ENCODE data around the gene DNAJA2. TPM values are rescaled to one million over a fixed set of nuclear protein-coding genes. Genes with fewer than 3 reads are reported as not detected.

DNAJA2 gene
- total RNA-seq, 1 experiment from 2014 or later = 85.2 TPM

- BruUV-seq (replicated peaks) = TSS peak; percentile 10
- DNase-seq (ENCODE audit: low spot score) = no peak
- intact Hi-C loops (cut with micrococcal nuclease; ENCODE audit: unreplicated experiment) = no loop called here
Observed at GRCh38 chr16:46911038-46911437, 62.4 kb downstream of the DNAJA2 start.

DNA sequence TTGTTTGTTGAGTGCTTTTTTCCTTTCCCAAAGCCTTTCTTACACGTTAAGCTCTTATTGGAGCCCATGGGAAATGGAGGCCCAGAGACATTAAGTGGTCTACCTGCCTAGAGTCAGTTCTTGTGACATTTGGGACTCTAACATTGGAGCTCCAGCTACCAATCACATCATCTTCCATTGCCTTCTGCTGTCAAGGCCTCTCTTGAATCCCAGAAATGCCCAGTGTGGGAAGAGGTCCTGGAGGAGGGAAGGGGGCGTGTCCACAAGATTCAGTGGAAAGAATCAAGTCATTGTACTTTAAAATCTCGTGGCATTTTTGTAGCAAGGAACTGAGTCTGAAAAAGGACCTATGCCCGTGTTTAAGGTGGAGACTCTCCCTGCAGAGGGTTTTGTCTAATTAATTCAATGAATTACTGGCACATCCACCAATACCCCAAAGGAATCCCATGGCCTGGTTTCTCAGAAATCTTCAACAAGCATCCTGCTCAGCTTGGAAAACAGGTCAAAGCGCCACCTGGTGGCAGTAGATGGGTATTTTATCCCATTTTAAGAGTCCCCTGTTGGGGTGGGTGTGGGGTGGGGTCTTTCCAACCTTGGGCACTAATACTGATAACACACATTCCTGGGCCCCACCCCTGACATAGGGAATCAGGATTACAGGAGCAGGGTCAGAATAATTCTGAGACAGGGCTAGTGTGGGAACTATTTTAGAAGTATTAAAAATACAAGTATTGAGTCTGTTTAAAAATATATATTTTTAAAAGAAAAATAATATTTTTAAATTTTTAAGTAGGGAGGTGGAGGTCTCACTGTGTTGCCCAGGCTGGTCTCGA is 64.7 kb downstream of the DNAJA2 start:
- intact Hi-C loops (cut with micrococcal nuclease; ENCODE audit: unreplicated experiment) = loop anchor here (1.0 kb wide), 2 partner anchors 54 to 235 kb away; no protein-coding TSS in a partner anchor
- Histone ChIP-seq H3K9me3 (ENCODE audit: low read depth, low read length, poor library complexity, severe bottlenecking) (no peaks in the 10 kb centered on the region), H3K27ac (ENCODE audit: low read depth, low read length, poor library complexity, severe bottlenecking) (no peak overlapping the region), H3K36me3 (ENCODE audit: insufficient read depth, low read length, poor library complexity, severe bottlenecking) (peaks cover 16% of the 10 kb centered on the region), H3K27me3 (replicated peaks; ENCODE audit: insufficient read depth, low read depth, low read length, poor library complexity) (no peaks in the 10 kb centered on the region), H3K4me3 (ENCODE audit: low read depth, low read length, poor library complexity, severe bottlenecking) (no peak overlapping the region), H3K4me1 (ENCODE audit: insufficient read depth, low read length, poor library complexity, severe bottlenecking) (no peaks in the 10 kb centered on the region)
- no TSS peak for BruUV-seq (replicated peaks)
- ChIA-PET CTCF (interaction anchor here (0.5 to 2.3 kb wide), 11 partner anchors 8 to 136 kb away, joined by 3 to 41 read pairs (median 7); no protein-coding TSS in a partner anchor), POLR2A (ENCODE audit: low non-redundant PET) (no interaction called here)
- TF ChIP-seq EZH2 (IDR thresholded peaks at IDR 0.05; ENCODE audit: borderline replicate concordance, low read depth, low read length, poor library complexity, severe bottlenecking) = no peak
- TF ChIP-seq, protein P1, sequence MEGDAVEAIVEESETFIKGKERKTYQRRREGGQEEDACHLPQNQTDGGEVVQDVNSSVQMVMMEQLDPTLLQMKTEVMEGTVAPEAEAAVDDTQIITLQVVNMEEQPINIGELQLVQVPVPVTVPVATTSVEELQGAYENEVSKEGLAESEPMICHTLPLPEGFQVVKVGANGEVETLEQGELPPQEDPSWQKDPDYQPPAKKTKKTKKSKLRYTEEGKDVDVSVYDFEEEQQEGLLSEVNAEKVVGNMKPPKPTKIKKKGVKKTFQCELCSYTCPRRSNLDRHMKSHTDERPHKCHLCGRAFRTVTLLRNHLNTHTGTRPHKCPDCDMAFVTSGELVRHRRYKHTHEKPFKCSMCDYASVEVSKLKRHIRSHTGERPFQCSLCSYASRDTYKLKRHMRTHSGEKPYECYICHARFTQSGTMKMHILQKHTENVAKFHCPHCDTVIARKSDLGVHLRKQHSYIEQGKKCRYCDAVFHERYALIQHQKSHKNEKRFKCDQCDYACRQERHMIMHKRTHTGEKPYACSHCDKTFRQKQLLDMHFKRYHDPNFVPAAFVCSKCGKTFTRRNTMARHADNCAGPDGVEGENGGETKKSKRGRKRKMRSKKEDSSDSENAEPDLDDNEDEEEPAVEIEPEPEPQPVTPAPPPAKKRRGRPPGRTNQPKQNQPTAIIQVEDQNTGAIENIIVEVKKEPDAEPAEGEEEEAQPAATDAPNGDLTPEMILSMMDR (conservative IDR thresholded peaks at IDR 0.05; ENCODE audit: low read depth, low read length) = peak; percentile 69
- DNase-seq (ENCODE audit: low spot score) = peak; percentile 80

More at GRCh38 chr16:46911038-46911437, 62.4 kb downstream of the DNAJA2 start:
- TF ChIP-seq, protein P1 (conservative IDR thresholded peaks at IDR 0.05; ENCODE audit: low read depth, low read length) = no peak
- no peak for TF ChIP-seq EZH2 (IDR thresholded peaks at IDR 0.05; ENCODE audit: borderline replicate concordance, low read depth, low read length, poor library complexity, severe bottlenecking)
- Histone ChIP-seq H3K36me3 (ENCODE audit: insufficient read depth, low read length, poor library complexity, severe bottlenecking) (peaks cover 16% of the 10 kb centered on the region), H3K9me3 (ENCODE audit: low read depth, low read length, poor library complexity, severe bottlenecking) (no peaks in the 10 kb centered on the region), H3K27me3 (replicated peaks; ENCODE audit: insufficient read depth, low read depth, low read length, poor library complexity) (no peaks in the 10 kb centered on the region), H3K4me1 (ENCODE audit: insufficient read depth, low read length, poor library complexity, severe bottlenecking) (no peaks in the 10 kb centered on the region), H3K27ac (ENCODE audit: low read depth, low read length, poor library complexity, severe bottlenecking) (no peak overlapping the region), H3K4me3 (ENCODE audit: low read depth, low read length, poor library complexity, severe bottlenecking) (no peak overlapping the region)
- CTCF ChIA-PET = interaction anchor here (1.1 kb wide), 1 partner anchor 53 kb away, joined by 3 read pairs; no protein-coding TSS in a partner anchor
- POLR2A ChIA-PET (ENCODE audit: low non-redundant PET) = interaction anchor here (0.6 kb wide), 1 partner anchor 9 kb away, joined by 3 read pairs; no protein-coding TSS in a partner anchor

DNA sequence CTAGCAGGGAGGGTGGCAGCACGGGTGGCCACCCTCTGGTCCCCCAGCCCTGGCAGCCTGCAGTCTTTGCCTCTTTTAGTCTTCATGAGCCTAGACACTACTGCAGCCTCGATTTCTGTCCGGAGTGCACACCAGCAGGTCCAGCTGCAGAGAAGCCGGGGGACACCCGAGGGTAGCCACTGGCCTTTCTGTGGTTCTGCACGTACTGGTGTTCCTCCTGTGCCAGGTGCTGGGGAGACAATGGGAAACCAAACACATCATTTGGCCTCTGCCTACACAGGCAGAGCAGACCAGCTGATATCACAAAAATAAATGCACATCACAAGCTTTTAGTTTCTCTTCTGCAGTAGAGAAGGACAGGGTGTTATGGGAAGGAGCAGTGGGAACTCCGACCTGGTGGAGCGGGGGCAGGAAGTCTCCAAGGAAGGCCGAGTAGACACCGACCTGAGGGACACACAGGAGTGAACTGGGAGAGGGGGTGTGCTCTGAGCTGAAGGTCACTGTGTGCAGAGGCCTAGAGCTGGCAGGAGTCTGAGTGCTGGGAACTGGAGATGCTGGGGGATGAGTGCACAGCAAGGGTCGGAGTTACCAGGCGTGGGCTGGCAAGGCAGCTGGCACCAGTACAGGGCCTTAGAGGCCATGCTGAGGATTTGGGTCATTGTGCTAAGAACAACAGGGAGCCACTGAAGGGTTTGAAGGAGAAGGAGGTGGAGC is 66.3 kb downstream of the DNAJA2 start:
- intact Hi-C loops (cut with micrococcal nuclease; ENCODE audit: unreplicated experiment) = no loop called here
- Histone ChIP-seq H3K36me3 (ENCODE audit: insufficient read depth, low read length, poor library complexity, severe bottlenecking) (peaks cover 16% of the 10 kb centered on the region), H3K27me3 (replicated peaks; ENCODE audit: insufficient read depth, low read depth, low read length, poor library complexity) (no peaks in the 10 kb centered on the region), H3K27ac (ENCODE audit: low read depth, low read length, poor library complexity, severe bottlenecking) (no peak overlapping the region), H3K4me3 (ENCODE audit: low read depth, low read length, poor library complexity, severe bottlenecking) (no peak overlapping the region), H3K9me3 (ENCODE audit: low read depth, low read length, poor library complexity, severe bottlenecking) (no peaks in the 10 kb centered on the region), H3K4me1 (ENCODE audit: insufficient read depth, low read length, poor library complexity, severe bottlenecking) (no peaks in the 10 kb centered on the region)
- DNase-seq (ENCODE audit: low spot score) = no peak
- ChIA-PET POLR2A (ENCODE audit: low non-redundant PET) (no interaction called here), CTCF (interaction anchor here (0.9 kb wide), 1 partner anchor 53 kb away, joined by 4 read pairs; no protein-coding TSS in a partner anchor)
- BruUV-seq (replicated peaks) = no TSS peak
- TF ChIP-seq EZH2 (IDR thresholded peaks at IDR 0.05; ENCODE audit: borderline replicate concordance, low read depth, low read length, poor library complexity, severe bottlenecking) = no peak
- TF ChIP-seq, protein P1 (conservative IDR thresholded peaks at IDR 0.05; ENCODE audit: low read depth, low read length) = no peak
